ENCODE measurements around the gene CADPS2. TPM values are rescaled to one million over a fixed set of nuclear protein-coding genes. Genes with fewer than 3 reads are reported as not detected.

Gene CADPS2
- total RNA-seq, 2 experiments from 2014 or later = not detected

DNA sequence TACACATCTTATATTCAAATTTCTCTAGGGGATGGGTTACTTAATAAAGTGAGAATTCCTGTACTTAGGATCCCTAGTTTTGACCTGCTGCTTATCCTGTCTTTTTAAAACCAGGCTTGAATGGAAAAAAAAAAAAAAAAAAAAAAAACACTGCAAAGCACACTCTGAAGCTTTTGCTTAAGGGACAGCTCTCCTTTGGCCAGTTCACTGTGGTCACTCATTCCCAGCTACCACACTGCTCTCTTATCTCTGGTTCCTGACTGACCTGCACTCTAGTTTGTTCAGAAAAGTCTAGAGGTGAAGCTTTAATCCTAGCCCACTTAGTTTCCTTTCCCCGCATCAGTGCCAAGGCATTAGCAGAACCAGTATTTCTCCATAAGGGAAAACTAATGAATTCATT lies 82.4 kb downstream of the CADPS2 start:
- intact Hi-C loops (cut with micrococcal nuclease) = no loop called here
- Mint-ChIP-seq H3K4me1 (ENCODE audit: low read depth) (no peaks in the 10 kb centered on the region), H3K27ac (no peak overlapping the region), H3K36me3 (ENCODE audit: low read depth) (no peaks in the 10 kb centered on the region), H3K27me3 (no peaks in the 10 kb centered on the region), H3K9me3 (no peaks in the 10 kb centered on the region), H3K4me3 (no peak overlapping the region)
- TF ChIP-seq, protein P1, sequence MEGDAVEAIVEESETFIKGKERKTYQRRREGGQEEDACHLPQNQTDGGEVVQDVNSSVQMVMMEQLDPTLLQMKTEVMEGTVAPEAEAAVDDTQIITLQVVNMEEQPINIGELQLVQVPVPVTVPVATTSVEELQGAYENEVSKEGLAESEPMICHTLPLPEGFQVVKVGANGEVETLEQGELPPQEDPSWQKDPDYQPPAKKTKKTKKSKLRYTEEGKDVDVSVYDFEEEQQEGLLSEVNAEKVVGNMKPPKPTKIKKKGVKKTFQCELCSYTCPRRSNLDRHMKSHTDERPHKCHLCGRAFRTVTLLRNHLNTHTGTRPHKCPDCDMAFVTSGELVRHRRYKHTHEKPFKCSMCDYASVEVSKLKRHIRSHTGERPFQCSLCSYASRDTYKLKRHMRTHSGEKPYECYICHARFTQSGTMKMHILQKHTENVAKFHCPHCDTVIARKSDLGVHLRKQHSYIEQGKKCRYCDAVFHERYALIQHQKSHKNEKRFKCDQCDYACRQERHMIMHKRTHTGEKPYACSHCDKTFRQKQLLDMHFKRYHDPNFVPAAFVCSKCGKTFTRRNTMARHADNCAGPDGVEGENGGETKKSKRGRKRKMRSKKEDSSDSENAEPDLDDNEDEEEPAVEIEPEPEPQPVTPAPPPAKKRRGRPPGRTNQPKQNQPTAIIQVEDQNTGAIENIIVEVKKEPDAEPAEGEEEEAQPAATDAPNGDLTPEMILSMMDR (IDR thresholded peaks at IDR 0.05) = no peak
- ATAC-seq = no peak
- no peak for DNase-seq
- POLR2A ChIA-PET = no interaction called here
- CTCF ChIA-PET = interaction anchor here (1.0 kb wide), 1 partner anchor 351 kb away, joined by 3 read pairs; no protein-coding TSS in a partner anchor

DNA sequence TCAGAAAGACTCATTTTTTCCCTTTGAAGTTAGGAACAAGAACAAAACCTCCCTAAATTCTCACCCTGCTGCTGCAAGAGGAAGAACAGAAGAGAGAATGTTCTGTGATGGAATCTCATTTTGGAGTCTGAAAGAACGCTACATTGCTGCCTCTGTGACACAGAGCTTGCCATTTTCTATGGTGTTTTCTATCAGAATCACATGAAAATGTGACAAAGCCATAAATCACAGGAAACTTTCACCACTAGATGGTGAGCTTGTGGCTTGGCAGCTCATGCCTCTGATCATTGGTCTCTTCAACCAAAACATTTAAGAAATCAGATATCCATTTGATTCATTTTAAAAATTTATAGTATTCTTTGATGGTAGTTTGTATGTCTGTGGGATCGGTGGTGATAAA lies 82.9 kb downstream of the CADPS2 start:
- H3K36me3 Mint-ChIP-seq (ENCODE audit: low read depth) = no peaks in the 10 kb centered on the region
- no peak overlapping the region for H3K27ac Mint-ChIP-seq
- intact Hi-C loops (cut with micrococcal nuclease) = no loop called here
- H3K9me3 Mint-ChIP-seq = no peaks in the 10 kb centered on the region
- no peaks in the 10 kb centered on the region for H3K27me3 Mint-ChIP-seq
- H3K4me1 Mint-ChIP-seq (ENCODE audit: low read depth) = no peaks in the 10 kb centered on the region
- POLR2A ChIA-PET = no interaction called here
- TF ChIP-seq, protein P1 (IDR thresholded peaks at IDR 0.05) = no peak
- CTCF ChIA-PET = interaction anchor here (1.0 kb wide), 1 partner anchor 351 kb away, joined by 3 read pairs; no protein-coding TSS in a partner anchor
- ATAC-seq = no peak
- no peak overlapping the region for H3K4me3 Mint-ChIP-seq
- DNase-seq = no peak

DNA sequence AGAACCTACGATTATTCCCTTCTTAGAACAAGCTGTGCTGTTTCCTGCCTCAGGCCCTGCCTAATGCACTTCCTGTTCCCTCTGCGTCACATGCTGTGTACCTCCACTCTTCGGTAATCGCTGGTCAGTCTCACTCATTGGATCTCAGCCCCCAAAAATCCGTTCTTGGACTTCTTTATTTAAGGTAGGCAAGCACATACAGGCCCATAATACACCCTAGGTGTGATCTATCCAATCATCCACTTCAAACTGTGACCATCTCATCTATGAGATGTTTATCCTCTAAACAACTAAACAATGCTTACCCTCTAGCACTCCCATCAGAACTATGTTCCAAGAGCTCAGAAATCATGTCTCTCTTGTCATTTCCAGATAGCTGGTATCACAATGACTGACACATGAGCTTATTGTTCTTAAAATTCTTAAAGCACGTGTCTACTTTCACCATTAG lies 83.9 kb downstream of the CADPS2 start:
- Mint-ChIP-seq H3K27me3 (no peaks in the 10 kb centered on the region), H3K4me3 (no peak overlapping the region), H3K4me1 (ENCODE audit: low read depth) (no peaks in the 10 kb centered on the region), H3K9me3 (no peaks in the 10 kb centered on the region), H3K36me3 (ENCODE audit: low read depth) (no peaks in the 10 kb centered on the region), H3K27ac (no peak overlapping the region)
- CTCF ChIA-PET = no interaction called here
- intact Hi-C loops (cut with micrococcal nuclease) = no loop called here
- DNase-seq = no peak
- TF ChIP-seq, protein P1 (IDR thresholded peaks at IDR 0.05) = no peak
- ATAC-seq = no peak
- POLR2A ChIA-PET = no interaction called here

- intact Hi-C loops (cut with micrococcal nuclease) = no loop called here
- Mint-ChIP-seq H3K27ac (no peak overlapping the region), H3K9me3 (no peaks in the 10 kb centered on the region), H3K4me3 (no peak overlapping the region), H3K36me3 (ENCODE audit: low read depth) (no peaks in the 10 kb centered on the region), H3K27me3 (no peaks in the 10 kb centered on the region), H3K4me1 (ENCODE audit: low read depth) (no peaks in the 10 kb centered on the region)
- POLR2A ChIA-PET = no interaction called here
- TF ChIP-seq, protein P1 (IDR thresholded peaks at IDR 0.05) = no peak
- CTCF ChIA-PET = no interaction called here
- ATAC-seq = no peak
- DNase-seq = no peak
These were observed 94.2 kb downstream of the CADPS2 start for GRCh38 chr7:122791959-122792545.

DNA sequence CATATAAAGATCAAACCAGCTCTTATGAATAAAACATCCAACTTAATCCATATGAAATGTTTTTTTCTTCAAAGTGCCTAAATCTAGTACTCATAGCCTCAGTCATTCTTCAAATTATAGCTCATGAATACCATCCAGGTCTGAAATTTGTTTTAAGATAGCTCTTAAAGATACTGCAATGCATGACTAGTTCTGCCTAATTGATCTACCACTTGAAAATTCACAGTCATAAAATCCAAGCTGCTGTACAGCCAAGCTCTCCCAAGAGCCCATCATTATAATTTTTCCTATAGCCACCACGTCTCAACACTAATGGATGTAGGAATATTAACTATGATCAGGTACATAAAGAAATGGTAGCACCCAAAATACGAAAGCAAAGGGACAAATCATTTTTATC lies 95.7 kb downstream of the CADPS2 start:
- Mint-ChIP-seq H3K27ac (no peak overlapping the region), H3K36me3 (ENCODE audit: low read depth) (no peaks in the 10 kb centered on the region), H3K27me3 (no peaks in the 10 kb centered on the region), H3K4me1 (ENCODE audit: low read depth) (no peaks in the 10 kb centered on the region), H3K9me3 (no peaks in the 10 kb centered on the region), H3K4me3 (no peak overlapping the region)
- no peak for DNase-seq
- POLR2A ChIA-PET = no interaction called here
- intact Hi-C loops (cut with micrococcal nuclease) = no loop called here
- CTCF ChIA-PET = no interaction called here
- TF ChIP-seq, protein P1 (IDR thresholded peaks at IDR 0.05) = no peak
- no peak for ATAC-seq

Measured in activated CD8-positive, alpha-beta T cell treated with anti-CD3 and anti-CD28 coated beads for 36 hours (primary cell).